Ishikawa (cell line): Measurements from ENCODE around the gene AATF.

Experiments
- EGR1 ChIP-seq: IDR thresholded peaks from 2 replicates; pipeline ENCODE4 v1.6.1; 2012
- EP300 ChIP-seq: IDR thresholded peaks from 2 replicates; pipeline ENCODE4 v1.6.1; 2012; ENCODE audit warnings: borderline replicate concordance
- RAD21 ChIP-seq: IDR thresholded peaks from 2 replicates; pipeline ENCODE4 v1.6.1; 2012; ENCODE audit warnings: low read depth
- TF ChIP-seq, protein P1 (sequence below): IDR thresholded peaks from 2 replicates; pipeline ENCODE4 v1.6.1; 2012

DNA sequence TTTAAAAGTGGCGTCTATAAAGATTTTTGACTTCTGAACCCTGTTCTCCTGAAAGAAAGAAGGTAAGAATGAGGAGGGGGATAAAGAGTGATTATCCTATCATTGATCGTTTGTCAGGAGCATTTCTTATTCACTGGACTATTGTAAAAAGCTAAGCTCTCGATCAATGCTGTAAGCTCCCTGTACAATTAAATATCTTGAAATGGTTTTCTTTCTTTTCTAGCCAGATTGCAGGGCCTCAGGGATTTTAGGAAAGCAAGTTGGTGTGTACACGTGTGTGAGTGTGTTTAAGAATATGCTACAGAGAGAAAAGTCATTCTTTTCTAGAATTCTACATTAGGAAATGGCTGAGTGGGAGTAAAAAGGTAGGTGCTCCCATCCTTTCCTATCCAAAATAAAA lies 154.5 kb downstream of the AATF start:
- TF ChIP-seq RAD21 (no peak), EGR1 (no peak), EP300 (no peak)
- TF ChIP-seq, protein P1, sequence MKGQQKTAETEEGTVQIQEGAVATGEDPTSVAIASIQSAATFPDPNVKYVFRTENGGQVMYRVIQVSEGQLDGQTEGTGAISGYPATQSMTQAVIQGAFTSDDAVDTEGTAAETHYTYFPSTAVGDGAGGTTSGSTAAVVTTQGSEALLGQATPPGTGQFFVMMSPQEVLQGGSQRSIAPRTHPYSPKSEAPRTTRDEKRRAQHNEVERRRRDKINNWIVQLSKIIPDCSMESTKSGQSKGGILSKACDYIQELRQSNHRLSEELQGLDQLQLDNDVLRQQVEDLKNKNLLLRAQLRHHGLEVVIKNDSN, result no peak
